Breast epithelium (tissue), 3 donors: ENCODE results near the gene RFTN1.

Experiments
- POLR2AphosphoS5 ChIP-seq, 3 donors: sonication (generic); formaldehyde crosslinking; IDR thresholded peaks; one replicate each; pipeline ENCODE4 v1.6.1; 2017; ENCODE audit warnings: antibody characterized with exemption in 3 of 3
- TF ChIP-seq, protein P1 (sequence below), 3 donors: fragments of 450-650 bp; IDR thresholded peaks; one replicate each; pipeline ENCODE4 v1.5.1; 2016 to 2017; ENCODE audit warnings: antibody characterized with exemption in 3 of 3, mild to moderate bottlenecking in 3 of 3, moderate library complexity in 3 of 3

DNA sequence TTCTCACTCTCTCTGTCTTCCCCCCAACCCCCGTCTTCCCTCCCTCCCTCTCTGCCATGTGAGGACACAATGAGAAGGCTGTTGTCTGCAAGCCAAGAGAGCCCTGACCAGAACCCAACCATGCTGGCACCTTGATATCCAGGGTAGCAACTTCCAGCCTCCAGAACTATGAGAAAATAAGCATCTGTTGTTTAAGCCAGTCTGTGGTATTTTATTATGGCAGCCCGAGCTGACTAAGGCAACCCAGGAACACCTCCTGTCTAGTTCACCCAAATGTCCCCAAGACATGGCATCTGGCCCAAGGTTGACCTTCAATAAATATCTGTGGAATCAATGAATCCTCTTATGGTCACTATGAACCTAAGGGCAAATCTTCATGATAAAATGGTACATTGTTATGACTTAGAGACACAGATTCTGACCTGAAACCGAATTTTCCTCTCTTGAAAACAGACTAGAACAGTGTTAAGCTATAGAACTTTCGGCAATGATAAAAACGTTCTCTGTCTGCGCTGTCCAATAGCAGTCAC is 26.5 kb downstream of the RFTN1 start:
- no peak for TF ChIP-seq POLR2AphosphoS5 (IDR thresholded peaks at IDR 0.05)
- TF ChIP-seq, protein P1, sequence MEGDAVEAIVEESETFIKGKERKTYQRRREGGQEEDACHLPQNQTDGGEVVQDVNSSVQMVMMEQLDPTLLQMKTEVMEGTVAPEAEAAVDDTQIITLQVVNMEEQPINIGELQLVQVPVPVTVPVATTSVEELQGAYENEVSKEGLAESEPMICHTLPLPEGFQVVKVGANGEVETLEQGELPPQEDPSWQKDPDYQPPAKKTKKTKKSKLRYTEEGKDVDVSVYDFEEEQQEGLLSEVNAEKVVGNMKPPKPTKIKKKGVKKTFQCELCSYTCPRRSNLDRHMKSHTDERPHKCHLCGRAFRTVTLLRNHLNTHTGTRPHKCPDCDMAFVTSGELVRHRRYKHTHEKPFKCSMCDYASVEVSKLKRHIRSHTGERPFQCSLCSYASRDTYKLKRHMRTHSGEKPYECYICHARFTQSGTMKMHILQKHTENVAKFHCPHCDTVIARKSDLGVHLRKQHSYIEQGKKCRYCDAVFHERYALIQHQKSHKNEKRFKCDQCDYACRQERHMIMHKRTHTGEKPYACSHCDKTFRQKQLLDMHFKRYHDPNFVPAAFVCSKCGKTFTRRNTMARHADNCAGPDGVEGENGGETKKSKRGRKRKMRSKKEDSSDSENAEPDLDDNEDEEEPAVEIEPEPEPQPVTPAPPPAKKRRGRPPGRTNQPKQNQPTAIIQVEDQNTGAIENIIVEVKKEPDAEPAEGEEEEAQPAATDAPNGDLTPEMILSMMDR (IDR thresholded peaks at IDR 0.05) = no peak
